NOMO-1 (cell line): ENCODE measurements around the gene SLC8B1.
A peak's percentile ranks its signal among the peaks of the same experiment; 100 is the strongest.
"Not testable (repeated sequence)": the region's sequence is repeated elsewhere in the genome, so short reads cannot be mapped to it uniquely, and the experiment has no call there.

ENCODE experiments used
- DNase-seq, 2 experiments: peaks; one replicate each; lab custom pipeline; 2025; ENCODE audit not compliant: unreplicated experiment in 2 of 2; lab: John Stamatoyannopoulos, UW

SLC8B1 gene

GRCh38 chr12:113358381-113359132 is 23.6 kb upstream of the SLC8B1 start, which contains the start of gene PLBD2:
PLBD2 (plus strand) TSS chr12:113358587; CDS start chr12:113358601, 14 bp downstream.
- peak; percentile 92 to 97 for DNase-seq

GRCh38 chr12:113354192-113354591 is 19.3 kb upstream of the SLC8B1 start:
- not testable (repeated sequence) for DNase-seq

- DNase-seq = no peak
These were observed 16.2 kb upstream of the SLC8B1 start for GRCh38 chr12:113351089-113351488.

GRCh38 chr12:113348849-113349536 is 14.1 kb upstream of the SLC8B1 start:
- no peak for DNase-seq

- DNase-seq = no peak
These were observed 13.0 kb upstream of the SLC8B1 start for GRCh38 chr12:113347892-113348291.

- no peak for DNase-seq
These were observed 12.2 kb upstream of the SLC8B1 start for GRCh38 chr12:113347107-113347506.

GRCh38 chr12:113346353-113346752 is 11.4 kb upstream of the SLC8B1 start:
- DNase-seq = no peak

- DNase-seq = no peak
These were observed 10.4 kb upstream of the SLC8B1 start for GRCh38 chr12:113345318-113345717.

GRCh38 chr12:113341535-113341934 is 6.6 kb upstream of the SLC8B1 start:
- peak in 1 of 2 experiments; percentile 26 for DNase-seq

GRCh38 chr12:113340061-113340460 is 5.2 kb upstream of the SLC8B1 start:
- no peak for DNase-seq

- DNase-seq = no peak
These were observed 4.6 kb upstream of the SLC8B1 start for GRCh38 chr12:113339540-113339939.

- DNase-seq = peak; percentile 67 to 73
These were observed 778 bp downstream of the SLC8B1 start for GRCh38 chr12:113333877-113334785.

GRCh38 chr12:113333418-113333750 is 1.5 kb downstream of the SLC8B1 start:
- no peak for DNase-seq

GRCh38 chr12:113332688-113333417 is 2.1 kb downstream of the SLC8B1 start:
- no peak for DNase-seq

GRCh38 chr12:113330505-113330904 is 4.4 kb downstream of the SLC8B1 start:
- DNase-seq = no peak

GRCh38 chr12:113329791-113330417 is 5.0 kb downstream of the SLC8B1 start:
- DNase-seq = no peak

GRCh38 chr12:113329022-113329790 is 5.7 kb downstream of the SLC8B1 start:
- no peak for DNase-seq

GRCh38 chr12:113328368-113328889 is 6.5 kb downstream of the SLC8B1 start:
- no peak for DNase-seq

GRCh38 chr12:113326775-113327395 is 8.0 kb downstream of the SLC8B1 start:
- DNase-seq = no peak
